K562 (cell line): ENCODE measurements around the gene CUTC. TPM values are rescaled to one million over a fixed set of nuclear protein-coding genes. Genes with fewer than 3 reads are reported as not detected.

ENCODE experiments used
- ATAC-seq: fragments of 200-7000 bp; cut with Tn5 transposase; 3 replicates; pipeline ENCODE4 v1.9.1; 2020; ENCODE audit warnings: moderate library complexity
- BruUV-seq: library from RNA; stranded (reverse); fragments of 400-500 nt; replicated peaks from 2 replicates; lab custom pipeline; 2021; lab: Mats Ljungman, UMichigan
- CTCF ChIA-PET: fragments of 300-600 bp; formaldehyde crosslinking; extraction: SDS; loops from one replicate; lab custom pipeline; 2021; ENCODE audit warnings: low intra/inter-chr PET ratio; lab: Yijun Ruan, JAX
- POLR2A ChIA-PET: fragments of 300-600, 350-650 bp; sonication (Branson Sonifier 250); formaldehyde crosslinking; extraction: SDS; loops from one replicate; lab custom pipeline; 2021; ENCODE audit warnings: antibody characterized with exemption, inconsistent platforms; lab: Yijun Ruan, JAX
- DNase-seq, 4 experiments: peaks; one replicate each; pipeline versions ENCODE4 v3.0.0 to v3.0.0-alpha.2; 2011 to 2018; ENCODE audit warnings: low spot score in 3 of 4, mixed read lengths in 3 of 4; ENCODE audit errors: extremely low read depth in 1 of 4
- FAIRE-seq: peaks from 2 replicates; lab custom pipeline; 2011; peaks lifted over from hg19 to GRCh38; lab: Jason Lieb, UNC
- H2AFZ ChIP-seq: 2 replicates; pipeline ENCODE4 v1.6.0; 2011; ENCODE audit warnings: low read depth, low read length, control low read depth, inconsistent platforms
- H3K27ac ChIP-seq: fragments of 200-600 bp; 3 replicates; pipeline ENCODE4 v1.8.0; 2011; ENCODE audit warnings: low read depth, mild to moderate bottlenecking, control low read depth, inconsistent platforms, low read length, moderate library complexity, mixed read lengths; ENCODE audit errors: extremely low read depth
- H3K27me3 ChIP-seq, 2 experiments: fragments of 300-600 bp in 1 of 2; 2 replicates in 1 of 2; 3 replicates in 1 of 2; pipeline versions ENCODE4 v1.6.0 to v1.8.0; 2011; ENCODE audit warnings: inconsistent platforms in 2 of 2, low read length in 2 of 2, mild to moderate bottlenecking in 1 of 2, mixed read lengths in 1 of 2, moderate library complexity in 1 of 2; ENCODE audit not compliant: control insufficient read depth in 2 of 2, insufficient read depth in 2 of 2
- H3K36me3 ChIP-seq: fragments of 300-600 bp; 3 replicates; pipeline ENCODE4 v1.8.0; 2011; ENCODE audit warnings: mild to moderate bottlenecking, low read length, inconsistent platforms; ENCODE audit not compliant: control insufficient read depth, insufficient read depth
- H3K4me1 ChIP-seq, 2 experiments: fragments of 200-600 bp in 1 of 2; replicated peaks in 1 of 2; 2 replicates in 1 of 2; 3 replicates in 1 of 2; pipeline versions ENCODE4 v1.5.1 to v1.8.0; 2011; ENCODE audit warnings: inconsistent platforms in 2 of 2, low read length in 2 of 2, mild to moderate bottlenecking in 1 of 2, mixed read lengths in 1 of 2, moderate library complexity in 1 of 2; ENCODE audit not compliant: control insufficient read depth in 2 of 2, insufficient read depth in 2 of 2
- H3K4me2 ChIP-seq: 2 replicates; pipeline ENCODE4 v1.6.1; 2011; ENCODE audit warnings: low read length, control low read depth, inconsistent platforms, mixed read lengths; ENCODE audit not compliant: insufficient read depth
- H3K4me3 ChIP-seq: fragments of 200-600 bp; sonication (generic), shearing (Covaris generic); 2 replicates; pipeline ENCODE4 v1.5.1; 2016; ENCODE audit warnings: control low read depth, inconsistent platforms
- H3K79me2 ChIP-seq: fragments of 200-600 bp; 3 replicates; pipeline ENCODE4 v1.8.0; 2011; ENCODE audit warnings: low read length, inconsistent platforms; ENCODE audit not compliant: control insufficient read depth, insufficient read depth
- H3K9ac ChIP-seq, 2 experiments: 2 replicates each; pipeline versions ENCODE4 v1.6.0 to v1.6.1; 2011; ENCODE audit warnings: low read depth in 2 of 2, low read length in 2 of 2, control low read depth in 1 of 2, inconsistent platforms in 1 of 2, mild to moderate bottlenecking in 1 of 2, mixed read lengths in 1 of 2; ENCODE audit not compliant: insufficient read depth in 1 of 2
- H3K9me1 ChIP-seq: one replicate; pipeline ENCODE4 v1.6.0; 2011; ENCODE audit warnings: inconsistent platforms, mild to moderate bottlenecking, low read length, moderate library complexity; ENCODE audit not compliant: control insufficient read depth, insufficient read depth
- H3K9me3 ChIP-seq: replicated peaks from 2 replicates; pipeline ENCODE4 v1.5.1; 2011; ENCODE audit warnings: low read depth, low read length, inconsistent platforms; ENCODE audit not compliant: control insufficient read depth, insufficient read depth
- H4K20me1 ChIP-seq: replicated peaks from 2 replicates; pipeline ENCODE4 v1.6.1; 2011; ENCODE audit warnings: low read length, inconsistent platforms, mixed read lengths; ENCODE audit not compliant: control insufficient read depth, insufficient read depth
- DPF2 ChIP-seq: fragments of 450-650 bp; IDR thresholded peaks from 2 replicates; pipeline ENCODE4 v1.6.1; 2016
- ESRRB ChIP-seq: fragments of 250-450 bp; sonication (Bioruptor Pico); IDR thresholded peaks from 2 replicates; pipeline ENCODE4 v1.5.0; 2020; ENCODE audit warnings: mild to moderate bottlenecking, moderate library complexity, borderline replicate concordance
- L3MBTL2 ChIP-seq: fragments of 450-650 bp; IDR thresholded peaks from 2 replicates; pipeline ENCODE4 v1.6.1; 2016; ENCODE audit warnings: mild to moderate bottlenecking, moderate library complexity
- MAFG ChIP-seq: fragments of 450-650 bp; conservative IDR thresholded peaks from 2 replicates; pipeline ENCODE4 v1.6.1; 2016; ENCODE audit warnings: missing genetic modification characterization, missing compliant biosample characterization
- MECOM ChIP-seq: fragments of 250-450 bp; sonication (Bioruptor Pico); IDR thresholded peaks from 2 replicates; pipeline ENCODE4 v1.8.0; 2022; ENCODE audit warnings: inconsistent platforms
- PHF8 ChIP-seq: fragments of 200-600 bp; sonication (generic); IDR thresholded peaks from 2 replicates; pipeline ENCODE4 v1.6.1; 2012; ENCODE audit warnings: mixed run types, mild to moderate bottlenecking, inconsistent platforms, low read length, moderate library complexity, borderline replicate concordance
- PHTF2 ChIP-seq: fragments of 250-450 bp; sonication (Bioruptor Pico); IDR thresholded peaks from 2 replicates; pipeline ENCODE4 v1.5.0; 2021; ENCODE audit warnings: mild to moderate bottlenecking
- ZBTB17 ChIP-seq: fragments of 450-650 bp; formaldehyde crosslinking; IDR thresholded peaks from 2 replicates; pipeline ENCODE4 v1.4.0; 2020; ENCODE audit warnings: mild to moderate bottlenecking
- WGBS: fragments of 100-300 bp; shearing (Covaris generic); methylation state at CpG from one replicate; pipeline ENCODE4 v1.1.6; 2016; ENCODE audit warnings: low coverage, mixed read lengths; ENCODE audit not compliant: insufficient coverage; ENCODE audit errors: missing lambda C conversion rate; 5-methylcytosine and 5-hydroxymethylcytosine counted together
- in situ Hi-C: fragments of 300-500 bp; cut with MboI; formaldehyde crosslinking; loops from 4 replicates; pipeline ENCODE4 v1.15.0; 2018; ENCODE audit warnings: inconsistent platforms, mixed read lengths
- intact Hi-C: fragments of 100-400 bp; cut with micrococcal nuclease; formaldehyde crosslinking; loops from 2 replicates; pipeline ENCODE4 v1.14.2; 2022
- polyA plus RNA-seq, 8 experiments: library from polyadenylated mRNA; depleted of rRNA in 4 of 8; stranded (reverse) in 5 of 8; unstranded in 3 of 8; fragments of >200 nt; fragmentation: Nextera tagmentation in 2 of 8; fragmentation: Illumina TruSeq in 1 of 8; extraction: Ambion mirVana in 2 of 8; extraction: Trizol in 1 of 8; gene quantifications; 2 replicates each; pipeline versions ENCODE4 v1.2.1 to v1.2.3, GENCODE V29; 2011 to 2014; ENCODE audit warnings: inconsistent platforms in 1 of 8, missing spikeins in 1 of 8
- total RNA-seq, 7 experiments: library from RNA; depleted of rRNA in 6 of 7; stranded (reverse); fragments of >200 nt in 6 of 7; fragmentation: Illumina TruSeq in 2 of 7; extraction: Trizol in 2 of 7; gene quantifications; 2 replicates each; pipeline versions ENCODE4 v1.2.1 to v1.2.3, GENCODE V29; 2011 to 2021; ENCODE audit warnings: low replicate concordance in 1 of 7
- TF ChIP-seq, protein P1 (sequence below), 3 experiments: fragments of 200-800 bp in 1 of 3; fragments of 250-450 bp in 1 of 3; fragments of 450-650 bp in 1 of 3; sonication (Bioruptor Pico) in 1 of 3; sonication (Bioruptor generic) in 1 of 3; formaldehyde crosslinking in 1 of 3; IDR thresholded peaks; 2 replicates each; pipeline versions ENCODE4 v1.6.1 to v1.8.0; 2016 to 2022; ENCODE audit warnings: mild to moderate bottlenecking in 2 of 3, missing genetic modification characterization in 2 of 3, missing compliant biosample characterization in 1 of 3, moderate library complexity in 1 of 3
- TF ChIP-seq, protein P2 (sequence below): fragments of 450-650 bp; formaldehyde crosslinking; conservative IDR thresholded peaks from 2 replicates; pipeline ENCODE4 v1.4.0; 2022; ENCODE audit warnings: mild to moderate bottlenecking, missing genetic modification characterization

CUTC gene
- total and polyA plus RNA-seq, 9 of the 15 experiments (the other 6 are each of a cell fraction or from before 2014, with no cell fraction given): 18.6 to 69.3 (median 32.3) TPM

DNA sequence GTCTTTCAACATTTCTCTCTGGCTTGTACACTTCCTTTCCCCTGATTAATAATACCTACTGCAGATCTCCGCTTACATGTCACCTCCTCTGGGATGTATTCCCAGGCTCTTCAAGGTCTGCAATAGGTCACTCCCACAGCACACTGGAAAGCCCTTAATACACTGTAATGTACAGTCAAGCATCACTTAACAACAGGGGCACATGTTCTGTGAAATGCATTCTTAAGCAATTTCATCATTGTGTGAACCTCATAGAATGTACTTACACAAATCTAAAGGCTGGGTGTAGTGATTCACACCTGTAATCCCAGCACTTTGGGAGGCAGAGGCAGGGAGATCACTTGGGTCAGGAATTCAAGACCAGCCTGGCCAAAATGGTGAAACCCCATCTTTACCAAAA lies 2.0 kb upstream of the CUTC start:
- H2AFZ ChIP-seq: no peak overlapping the region
- H3K4me3 ChIP-seq: no peak overlapping the region
- intact Hi-C loops: no loop called here
- H3K27me3 ChIP-seq: no peaks in the 10 kb centered on the region
- H3K9ac ChIP-seq: no peak overlapping the region
- FAIRE-seq: no peak
- TF ChIP-seq DPF2 (no peak), ZBTB17 (CRISPR knock-in tag) (no peak), ESRRB (CRISPR knock-in tag) (no peak)
- H3K9me3 ChIP-seq: no peaks in the 10 kb centered on the region
- 82% methylated on average over 1 of the region's 1 CpG for WGBS
- no peak for ATAC-seq
- no peaks in the 10 kb centered on the region; a peak in 2 of 5 replicates for H3K4me1 ChIP-seq
- DNase-seq: no peak
- peaks cover 34% of the 10 kb centered on the region for H3K79me2 ChIP-seq
- ChIA-PET CTCF (no interaction called here), POLR2A (no interaction called here)
- H3K4me2 ChIP-seq: no peak overlapping the region
- BruUV-seq: no TSS peak
- H3K9me1 ChIP-seq: no peaks in the 10 kb centered on the region
- in situ Hi-C loops: no loop called here
- peaks cover 26% of the 10 kb centered on the region; the same call in 2 of the 3 replicates for H3K36me3 ChIP-seq
- H3K27ac ChIP-seq: no peak overlapping the region
- no peaks in the 10 kb centered on the region for H4K20me1 ChIP-seq

DNA sequence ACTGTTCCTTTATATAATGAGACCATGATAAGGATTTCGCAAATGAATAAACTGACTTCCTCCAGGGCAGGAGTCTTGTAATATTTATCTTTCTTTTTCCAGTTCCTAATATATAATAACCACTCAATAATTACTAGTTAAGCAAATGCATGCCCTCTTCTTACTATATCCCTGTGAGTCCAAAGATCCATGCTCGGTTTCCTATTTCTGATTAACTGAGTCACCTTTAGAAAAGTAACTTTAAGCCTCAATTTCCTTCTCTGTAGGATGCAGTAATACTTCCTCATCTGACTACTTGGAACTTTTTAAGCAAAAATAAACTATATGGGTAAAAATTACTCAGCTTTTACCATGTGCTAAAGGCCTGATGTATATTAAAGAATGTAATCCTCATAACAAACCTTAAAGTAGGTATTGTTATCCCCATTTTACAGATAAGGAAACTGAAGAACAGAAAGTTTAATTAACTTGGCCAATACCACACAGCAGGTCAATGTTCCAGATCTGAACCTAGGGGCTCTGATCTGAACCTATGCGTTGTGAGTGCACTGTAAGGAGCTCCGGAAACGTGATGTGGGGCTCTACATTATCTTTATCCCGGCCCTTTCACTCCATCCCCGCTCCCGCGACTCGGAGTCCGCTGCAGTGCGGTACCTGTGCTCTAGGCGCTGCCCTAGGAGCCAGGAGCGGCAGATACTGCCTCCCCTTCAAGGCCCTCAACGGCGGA lies 565 bp upstream of the CUTC start:
- ChIA-PET POLR2A (interaction anchor here (1.3 to 2.7 kb wide), 4 partner anchors 11 to 301 kb away, joined by 4 to 16 read pairs (median 4); partner anchors contain the start of gene GOT1), CTCF (no interaction called here)
- Histone ChIP-seq H2AFZ (peak overlapping the region; percentile 94), H4K20me1 (no peaks in the 10 kb centered on the region), H3K79me2 (peaks cover 34% of the 10 kb centered on the region), H3K9me3 (no peaks in the 10 kb centered on the region), H3K9ac (peak overlapping the region; percentile 83 to 97), H3K4me3 (peak overlapping the region; percentile 82), H3K4me2 (peak overlapping the region; percentile 87), H3K36me3 (peaks cover 19% of the 10 kb centered on the region; the same call in 2 of the 3 replicates), H3K9me1 (no peaks in the 10 kb centered on the region), H3K4me1 (no peaks in the 10 kb centered on the region; a peak in 2 of 5 replicates), H3K27me3 (no peaks in the 10 kb centered on the region), H3K27ac (peak overlapping the region; percentile 70)
- in situ Hi-C loops (no loop called here), intact Hi-C loops (no loop called here)
- DNase-seq (no peak), FAIRE-seq (peak; percentile 26), ATAC-seq (no peak; the same call in 2 of the 3 replicates)
- 2% methylated on average over 14 of the region's 16 CpGs for WGBS
- TSS peak; percentile 86 for BruUV-seq
- TF ChIP-seq PHF8 (peak; percentile 89; the same call in 1 of the 2 replicates), PHTF2 (CRISPR knock-in tag) (no peak), MAFG (no peak), MECOM (CRISPR knock-in tag) (no peak), L3MBTL2 (no peak)
- TF ChIP-seq, protein P1, sequence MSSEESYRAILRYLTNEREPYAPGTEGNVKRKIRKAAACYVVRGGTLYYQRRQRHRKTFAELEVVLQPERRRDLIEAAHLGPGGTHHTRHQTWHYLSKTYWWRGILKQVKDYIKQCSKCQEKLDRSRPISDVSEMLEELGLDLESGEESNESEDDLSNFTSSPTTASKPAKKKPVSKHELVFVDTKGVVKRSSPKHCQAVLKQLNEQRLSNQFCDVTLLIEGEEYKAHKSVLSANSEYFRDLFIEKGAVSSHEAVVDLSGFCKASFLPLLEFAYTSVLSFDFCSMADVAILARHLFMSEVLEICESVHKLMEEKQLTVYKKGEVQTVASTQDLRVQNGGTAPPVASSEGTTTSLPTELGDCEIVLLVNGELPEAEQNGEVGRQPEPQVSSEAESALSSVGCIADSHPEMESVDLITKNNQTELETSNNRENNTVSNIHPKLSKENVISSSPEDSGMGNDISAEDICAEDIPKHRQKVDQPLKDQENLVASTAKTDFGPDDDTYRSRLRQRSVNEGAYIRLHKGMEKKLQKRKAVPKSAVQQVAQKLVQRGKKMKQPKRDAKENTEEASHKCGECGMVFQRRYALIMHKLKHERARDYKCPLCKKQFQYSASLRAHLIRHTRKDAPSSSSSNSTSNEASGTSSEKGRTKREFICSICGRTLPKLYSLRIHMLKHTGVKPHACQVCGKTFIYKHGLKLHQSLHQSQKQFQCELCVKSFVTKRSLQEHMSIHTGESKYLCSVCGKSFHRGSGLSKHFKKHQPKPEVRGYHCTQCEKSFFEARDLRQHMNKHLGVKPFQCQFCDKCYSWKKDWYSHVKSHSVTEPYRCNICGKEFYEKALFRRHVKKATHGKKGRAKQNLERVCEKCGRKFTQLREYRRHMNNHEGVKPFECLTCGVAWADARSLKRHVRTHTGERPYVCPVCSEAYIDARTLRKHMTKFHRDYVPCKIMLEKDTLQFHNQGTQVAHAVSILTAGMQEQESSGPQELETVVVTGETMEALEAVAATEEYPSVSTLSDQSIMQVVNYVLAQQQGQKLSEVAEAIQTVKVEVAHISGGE (CRISPR knock-in tag; IDR thresholded peaks at IDR 0.05): 0 out of 6 replicates have a peak, but pooled peaks of 1 of the 3 experiments have one; percentile 23
- TF ChIP-seq, protein P2, sequence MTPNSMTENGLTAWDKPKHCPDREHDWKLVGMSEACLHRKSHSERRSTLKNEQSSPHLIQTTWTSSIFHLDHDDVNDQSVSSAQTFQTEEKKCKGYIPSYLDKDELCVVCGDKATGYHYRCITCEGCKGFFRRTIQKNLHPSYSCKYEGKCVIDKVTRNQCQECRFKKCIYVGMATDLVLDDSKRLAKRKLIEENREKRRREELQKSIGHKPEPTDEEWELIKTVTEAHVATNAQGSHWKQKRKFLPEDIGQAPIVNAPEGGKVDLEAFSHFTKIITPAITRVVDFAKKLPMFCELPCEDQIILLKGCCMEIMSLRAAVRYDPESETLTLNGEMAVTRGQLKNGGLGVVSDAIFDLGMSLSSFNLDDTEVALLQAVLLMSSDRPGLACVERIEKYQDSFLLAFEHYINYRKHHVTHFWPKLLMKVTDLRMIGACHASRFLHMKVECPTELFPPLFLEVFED (CRISPR knock-in tag): no peak
